Ecto neural progenitor cell (in vitro differentiated cells): ENCODE measurements around the gene SPRR4.

Experiments used
- DNase-seq: peaks from one replicate; pipeline ENCODE4 v3.0.0-alpha.2; 2018; ENCODE audit warnings: low spot score

Gene SPRR4

GRCh38 chr1:152970495-152970894 lies at the start of gene SPRR4:
TSS of gene SPRR4 (plus strand) at chr1:152970648. CDS start at chr1:152971891, 1,243 bp downstream.
- DNase-seq: no peak

- DNase-seq: no peak
Observed at GRCh38 chr1:152924191-152924590, 46.3 kb upstream of the SPRR4 start.

GRCh38 chr1:152926091-152926490 lies 44.4 kb upstream of the SPRR4 start:
- no peak for DNase-seq

GRCh38 chr1:152928671-152929070 lies 41.8 kb upstream of the SPRR4 start:
- no peak for DNase-seq

- DNase-seq: no peak
Observed at GRCh38 chr1:152932170-152932811, 38.2 kb upstream of the SPRR4 start.

- DNase-seq: no peak
Observed at GRCh38 chr1:152933196-152933595, 37.3 kb upstream of the SPRR4 start.

- DNase-seq: no peak
Observed at GRCh38 chr1:152940614-152941013, 29.8 kb upstream of the SPRR4 start.

- no peak for DNase-seq
Observed at GRCh38 chr1:152941037-152941711, 29.3 kb upstream of the SPRR4 start.

GRCh38 chr1:152942161-152942560 lies 28.3 kb upstream of the SPRR4 start:
- no peak for DNase-seq

GRCh38 chr1:152946248-152946647 lies 24.2 kb upstream of the SPRR4 start:
- DNase-seq: no peak

GRCh38 chr1:152946651-152947256 lies 23.7 kb upstream of the SPRR4 start, which contains the start of gene SPRR5:
TSS of gene SPRR5 (plus strand) at chr1:152947206. CDS start at chr1:152948555, 1,349 bp downstream.
- no peak for DNase-seq

- no peak for DNase-seq
Observed at GRCh38 chr1:152951711-152952110, 18.7 kb upstream of the SPRR4 start.

- no peak for DNase-seq
Observed at GRCh38 chr1:152953761-152954160, 16.7 kb upstream of the SPRR4 start.

- no peak for DNase-seq
Observed at GRCh38 chr1:152954436-152954835, 16.0 kb upstream of the SPRR4 start.

GRCh38 chr1:152957561-152957960 lies 12.9 kb upstream of the SPRR4 start:
- DNase-seq: no peak

GRCh38 chr1:152959273-152959672 lies 11.2 kb upstream of the SPRR4 start:
- no peak for DNase-seq

GRCh38 chr1:152959801-152960451 lies 10.5 kb upstream of the SPRR4 start:
- DNase-seq: no peak

- DNase-seq: no peak
Observed at GRCh38 chr1:152960452-152961044, 9.9 kb upstream of the SPRR4 start.

- no peak for DNase-seq
Observed at GRCh38 chr1:152961226-152961891, 9.1 kb upstream of the SPRR4 start.

- DNase-seq: no peak
Observed at GRCh38 chr1:152962876-152963415, 7.5 kb upstream of the SPRR4 start.

GRCh38 chr1:152964536-152964935 lies 5.9 kb upstream of the SPRR4 start:
- DNase-seq: no peak

GRCh38 chr1:152965853-152966252 lies 4.6 kb upstream of the SPRR4 start:
- DNase-seq: no peak
